ENCODE measurements around the gene BIN1.

The BIN1 gene

GRCh38 chr2:127106991-127107621 lies at the start of gene BIN1:
TSS of gene BIN1 (minus strand) at chr2:127107154. CDS start at chr2:127106943, 211 bp downstream.
- H3K4me3 ChIP-seq (replicated peaks in 1 of 2; ENCODE audit: low read depth in 2 of 2, low read length in 2 of 2) = peak within 1 kb of the TSS; percentile 80 to 90
- TF ChIP-seq CTCF (IDR thresholded peaks at IDR 0.05; ENCODE audit: low read depth, low read length) = no peak

GRCh38 chr2:127155947-127156346 lies 49.0 kb upstream of the BIN1 start:
- no peak for TF ChIP-seq CTCF (IDR thresholded peaks at IDR 0.05; ENCODE audit: low read depth, low read length)
- DNase-seq (ENCODE audit: low read depth in 2 of 2) = peak; percentile 65 to 87

More at GRCh38 chr2:127106991-127107621, at the start of gene BIN1:
- DNase-seq (ENCODE audit: low read depth in 2 of 2) = peak; percentile 84 to 95

GRCh38 chr2:127155028-127155581 lies 48.2 kb upstream of the BIN1 start:
- no peak overlapping the region for H3K4me3 ChIP-seq (replicated peaks in 1 of 2; ENCODE audit: low read depth in 2 of 2, low read length in 2 of 2)
- peak; percentile 61 to 79 for DNase-seq (ENCODE audit: low read depth in 2 of 2)
- TF ChIP-seq CTCF (IDR thresholded peaks at IDR 0.05; ENCODE audit: low read depth, low read length) = no peak

More at GRCh38 chr2:127155947-127156346, 49.0 kb upstream of the BIN1 start:
- no peak overlapping the region for H3K4me3 ChIP-seq (replicated peaks in 1 of 2; ENCODE audit: low read depth in 2 of 2, low read length in 2 of 2)

- DNase-seq (ENCODE audit: low read depth in 2 of 2) = no peak
- no peak for TF ChIP-seq CTCF (IDR thresholded peaks at IDR 0.05; ENCODE audit: low read depth, low read length)
- no peak overlapping the region for H3K4me3 ChIP-seq (replicated peaks in 1 of 2; ENCODE audit: low read depth in 2 of 2, low read length in 2 of 2)
Observed at GRCh38 chr2:127154396-127154795, 47.4 kb upstream of the BIN1 start.

GRCh38 chr2:127153691-127154158 lies 46.8 kb upstream of the BIN1 start:
- H3K4me3 ChIP-seq (replicated peaks in 1 of 2; ENCODE audit: low read depth in 2 of 2, low read length in 2 of 2) = no peak overlapping the region
- DNase-seq (ENCODE audit: low read depth in 2 of 2) = peak; percentile 89 to 92
- no peak for TF ChIP-seq CTCF (IDR thresholded peaks at IDR 0.05; ENCODE audit: low read depth, low read length)

- no peak for DNase-seq (ENCODE audit: low read depth in 2 of 2)
- TF ChIP-seq CTCF (IDR thresholded peaks at IDR 0.05; ENCODE audit: low read depth, low read length) = no peak
- H3K4me3 ChIP-seq (replicated peaks in 1 of 2; ENCODE audit: low read depth in 2 of 2, low read length in 2 of 2) = no peak overlapping the region
Observed at GRCh38 chr2:127150996-127151395, 44.0 kb upstream of the BIN1 start.

All from cardiac fibroblast (primary cell).